Measurements from ENCODE around the gene PLAAT2. TPM values are rescaled to one million over a fixed set of nuclear protein-coding genes. Genes with fewer than 3 reads are reported as not detected.
A peak's percentile ranks its signal among the peaks of the same experiment; 100 is the strongest.

Gene PLAAT2
- total RNA-seq, 2 donors from 2014 or later: not detected

GRCh38 chr11:63592975-63593395 lies 29.8 kb upstream of the PLAAT2 start:
- H3K4me1 ChIP-seq (ENCODE audit: control insufficient read depth, insufficient read depth, low read length): no peaks in the 10 kb centered on the region
- H3K9ac ChIP-seq (ENCODE audit: extremely low read depth, low read length, poor library complexity, severe bottlenecking): no peak overlapping the region
- Mint-ChIP-seq H3K36me3 (ENCODE audit: low read depth) (peaks cover 34% of the 10 kb centered on the region), H3K27ac (no peak overlapping the region), H3K27me3 (ENCODE audit: insufficient read depth) (no peaks in the 10 kb centered on the region), H3K9me3 (peaks cover 20% of the 10 kb centered on the region), H3K4me1 (no peaks in the 10 kb centered on the region), H3K4me3 (no peak overlapping the region)
- H3K36me3 ChIP-seq (ENCODE audit: control insufficient read depth, insufficient read depth, low read length): peaks cover 5% of the 10 kb centered on the region
- H3K9me3 ChIP-seq (ENCODE audit: control insufficient read depth, low read length): peaks cover 6% of the 10 kb centered on the region
- peak; percentile 81 for TF ChIP-seq CTCF (conservative IDR thresholded peaks at IDR 0.05)
- no peak overlapping the region for H3K4me3 ChIP-seq (ENCODE audit: low read length)
- peak; percentile 78 for DNase-seq
- H3K27ac ChIP-seq (ENCODE audit: low read depth, low read length): no peak overlapping the region
- 67 to 92% methylated on average over 1 to 4 of the region's 4 CpGs for WGBS, 2 experiments (ENCODE audit: insufficient coverage in 1 of 2, insufficient read length in 1 of 2)
- H3K27me3 ChIP-seq (ENCODE audit: control insufficient read depth, insufficient read depth, low read length, poor library complexity, severe bottlenecking): no peaks in the 10 kb centered on the region

GRCh38 chr11:63590024-63590788 lies 27.0 kb upstream of the PLAAT2 start:
- Histone ChIP-seq H3K27ac (ENCODE audit: low read depth, low read length) (no peak overlapping the region), H3K9me3 (ENCODE audit: control insufficient read depth, low read length) (no peaks in the 10 kb centered on the region), H3K4me1 (ENCODE audit: control insufficient read depth, insufficient read depth, low read length) (no peaks in the 10 kb centered on the region), H3K9ac (ENCODE audit: extremely low read depth, low read length, poor library complexity, severe bottlenecking) (no peak overlapping the region), H3K27me3 (ENCODE audit: control insufficient read depth, insufficient read depth, low read length, poor library complexity, severe bottlenecking) (no peaks in the 10 kb centered on the region), H3K4me3 (ENCODE audit: low read length) (no peak overlapping the region), H3K36me3 (ENCODE audit: control insufficient read depth, insufficient read depth, low read length) (peaks cover 7% of the 10 kb centered on the region)
- H3K9me3 Mint-ChIP-seq: no peaks in the 10 kb centered on the region
- H3K36me3 Mint-ChIP-seq (ENCODE audit: low read depth): peaks cover 28% of the 10 kb centered on the region
- DNase-seq: no peak
- no peaks in the 10 kb centered on the region for H3K4me1 Mint-ChIP-seq
- TF ChIP-seq CTCF (conservative IDR thresholded peaks at IDR 0.05): no peak
- H3K4me3 Mint-ChIP-seq: no peak overlapping the region
- 94 to 95% methylated on average over 14 to 18 of the region's 18 CpGs for WGBS, 2 experiments (ENCODE audit: insufficient coverage in 1 of 2, insufficient read length in 1 of 2)
- no peaks in the 10 kb centered on the region for H3K27me3 Mint-ChIP-seq (ENCODE audit: insufficient read depth)
- no peak overlapping the region for H3K27ac Mint-ChIP-seq

- no peak overlapping the region for H3K27ac ChIP-seq (ENCODE audit: low read depth, low read length)
- Mint-ChIP-seq H3K36me3 (ENCODE audit: low read depth) (peaks cover 36% of the 10 kb centered on the region), H3K27me3 (ENCODE audit: insufficient read depth) (no peaks in the 10 kb centered on the region), H3K27ac (no peak overlapping the region), H3K9me3 (no peaks in the 10 kb centered on the region), H3K4me3 (no peak overlapping the region), H3K4me1 (no peaks in the 10 kb centered on the region)
- no peak overlapping the region for H3K4me3 ChIP-seq (ENCODE audit: low read length)
- WGBS, 2 experiments (ENCODE audit: insufficient coverage in 1 of 2, insufficient read length in 1 of 2): 94 to 100% methylated on average over 1 to 3 of the region's 3 CpGs
- TF ChIP-seq CTCF (conservative IDR thresholded peaks at IDR 0.05): no peak
- H3K36me3 ChIP-seq (ENCODE audit: control insufficient read depth, insufficient read depth, low read length): peaks cover 7% of the 10 kb centered on the region
- H3K4me1 ChIP-seq (ENCODE audit: control insufficient read depth, insufficient read depth, low read length): no peaks in the 10 kb centered on the region
- no peak overlapping the region for H3K9ac ChIP-seq (ENCODE audit: extremely low read depth, low read length, poor library complexity, severe bottlenecking)
- H3K27me3 ChIP-seq (ENCODE audit: control insufficient read depth, insufficient read depth, low read length, poor library complexity, severe bottlenecking): no peaks in the 10 kb centered on the region
- H3K9me3 ChIP-seq (ENCODE audit: control insufficient read depth, low read length): no peaks in the 10 kb centered on the region
- DNase-seq: no peak
Measured at GRCh38 chr11:63589000-63589399, 25.8 kb upstream of the PLAAT2 start.

Data from endodermal cell (in vitro differentiated cells).